WI38 (cell line): ENCODE data around the gene MZT2A.
"Not testable (repeated sequence)": the region's sequence is repeated elsewhere in the genome, so short reads cannot be mapped to it uniquely, and the experiment has no call there.

Experiments used
- H3K4me3 ChIP-seq: 2 replicates; pipeline ENCODE4 v1.5.1; 2011; ENCODE audit warnings: low read depth, mild to moderate bottlenecking, control low read depth, low read length
- CTCF ChIP-seq: IDR thresholded peaks from 2 replicates; pipeline ENCODE4 v1.5.1; 2012; ENCODE audit warnings: low read depth, mild to moderate bottlenecking, control low read depth, low read length

MZT2A gene

GRCh38 chr2:131475831-131476230 is 16.4 kb downstream of the MZT2A start, which contains the start of gene TUBA3D:
Gene TUBA3D, plus strand, starts transcription at chr2:131476119. Its CDS starts 81 bp downstream, at chr2:131476200.
- H3K4me3 ChIP-seq: no peak within 1 kb of the TSS
- TF ChIP-seq CTCF: no peak

GRCh38 chr2:131473266-131473665 is 18.9 kb downstream of the MZT2A start:
- not testable (repeated sequence) for H3K4me3 ChIP-seq

- H3K4me3 ChIP-seq: not testable (repeated sequence)
These were observed 20.6 kb downstream of the MZT2A start for GRCh38 chr2:131471624-131472023.

GRCh38 chr2:131470944-131471343 is 21.3 kb downstream of the MZT2A start:
- not testable (repeated sequence) for H3K4me3 ChIP-seq

- not testable (repeated sequence) for H3K4me3 ChIP-seq
These were observed 24.5 kb downstream of the MZT2A start for GRCh38 chr2:131467722-131468121.

GRCh38 chr2:131454914-131455313 is 37.3 kb downstream of the MZT2A start:
- H3K4me3 ChIP-seq: not testable (repeated sequence)

- H3K4me3 ChIP-seq: not testable (repeated sequence)
These were observed 40.8 kb downstream of the MZT2A start for GRCh38 chr2:131451265-131451949.

- H3K4me3 ChIP-seq: not testable (repeated sequence)
These were observed 44.2 kb downstream of the MZT2A start for GRCh38 chr2:131447981-131448380.

GRCh38 chr2:131445896-131446295 is 46.3 kb downstream of the MZT2A start:
- no peak overlapping the region for H3K4me3 ChIP-seq
- no peak for TF ChIP-seq CTCF

- not testable (repeated sequence) for H3K4me3 ChIP-seq
These were observed 46.7 kb downstream of the MZT2A start for GRCh38 chr2:131445515-131445797.

- H3K4me3 ChIP-seq: not testable (repeated sequence)
These were observed 47.3 kb downstream of the MZT2A start for GRCh38 chr2:131444736-131445514.

- H3K4me3 ChIP-seq: not testable (repeated sequence)
These were observed 51.3 kb downstream of the MZT2A start for GRCh38 chr2:131440742-131441468.
